ENCODE data around the gene PHF3.
"Not testable (repeated sequence)": the region's sequence is repeated elsewhere in the genome, so short reads cannot be mapped to it uniquely, and the experiment has no call there.

Gene PHF3

GRCh38 chr6:63716169-63716568 lies 80.6 kb downstream of the PHF3 start:
- DNase-seq: no peak

GRCh38 chr6:63721181-63721580 lies 85.6 kb downstream of the PHF3 start:
- no peak for DNase-seq

DNA sequence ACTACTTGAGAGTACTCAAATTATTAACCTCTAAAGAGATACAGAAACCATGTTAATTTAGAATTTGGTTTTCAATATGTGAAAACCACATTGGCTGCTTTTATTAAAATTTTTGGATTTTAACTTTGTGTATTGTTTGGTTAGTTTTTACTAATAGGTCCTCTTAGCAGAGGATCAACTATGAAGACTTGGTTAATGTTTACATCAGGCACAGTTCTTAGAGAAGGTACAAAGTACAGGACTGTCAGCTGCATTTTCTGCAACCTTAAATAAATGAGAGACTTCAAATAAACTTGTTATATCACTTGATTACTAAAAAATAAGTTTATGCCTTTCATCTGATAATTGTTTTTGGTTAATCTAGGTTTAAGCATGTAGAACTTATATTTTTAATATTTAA lies 89.1 kb downstream of the PHF3 start:
- DNase-seq: no peak

GRCh38 chr6:63730311-63730710 lies 94.7 kb downstream of the PHF3 start:
- peak; percentile 45 for DNase-seq

DNA sequence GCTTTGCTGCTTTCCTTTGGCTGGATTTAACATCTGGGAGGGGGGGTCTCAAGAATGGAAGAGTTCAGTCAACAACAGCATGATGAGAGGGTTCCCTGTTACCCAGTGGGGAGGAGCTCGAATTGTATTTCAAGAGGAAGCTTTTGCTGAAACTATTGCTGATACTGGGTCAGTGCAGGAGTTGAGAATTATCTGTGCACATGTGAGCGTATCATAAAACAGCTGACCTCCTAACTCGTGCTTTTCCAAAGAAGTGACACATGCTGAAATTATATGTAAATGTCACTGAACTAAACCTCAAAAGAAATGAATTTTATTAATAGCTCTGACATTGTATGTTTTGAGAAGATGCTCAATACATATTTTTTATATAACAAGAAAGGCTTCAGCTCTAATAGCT lies 96.3 kb downstream of the PHF3 start:
- peak; percentile 10 for DNase-seq

DNA sequence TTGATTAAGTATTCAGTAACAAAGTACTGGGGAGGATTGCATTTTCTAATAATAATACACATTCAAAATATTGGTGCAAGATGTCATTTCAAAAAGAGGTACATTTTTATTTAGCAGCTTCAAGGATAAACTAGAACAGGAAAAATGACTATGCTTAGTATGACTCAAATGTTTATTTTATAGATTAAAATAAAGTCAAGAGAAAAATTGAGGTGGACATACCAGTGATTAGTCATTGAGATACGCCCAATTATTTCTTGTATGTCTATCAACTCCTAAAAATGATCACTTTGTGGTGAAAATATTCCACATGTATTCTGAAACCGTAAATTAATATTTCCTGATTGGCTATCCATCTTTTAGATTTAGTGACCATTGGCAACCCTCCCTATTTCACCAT lies 96.7 kb downstream of the PHF3 start:
- DNase-seq: peak; percentile 33

- no peak for DNase-seq
These were observed 99.3 kb downstream of the PHF3 start for GRCh38 chr6:63734923-63735322.

GRCh38 chr6:63738190-63738589 lies 102.6 kb downstream of the PHF3 start:
- DNase-seq: not testable (repeated sequence)

DNA sequence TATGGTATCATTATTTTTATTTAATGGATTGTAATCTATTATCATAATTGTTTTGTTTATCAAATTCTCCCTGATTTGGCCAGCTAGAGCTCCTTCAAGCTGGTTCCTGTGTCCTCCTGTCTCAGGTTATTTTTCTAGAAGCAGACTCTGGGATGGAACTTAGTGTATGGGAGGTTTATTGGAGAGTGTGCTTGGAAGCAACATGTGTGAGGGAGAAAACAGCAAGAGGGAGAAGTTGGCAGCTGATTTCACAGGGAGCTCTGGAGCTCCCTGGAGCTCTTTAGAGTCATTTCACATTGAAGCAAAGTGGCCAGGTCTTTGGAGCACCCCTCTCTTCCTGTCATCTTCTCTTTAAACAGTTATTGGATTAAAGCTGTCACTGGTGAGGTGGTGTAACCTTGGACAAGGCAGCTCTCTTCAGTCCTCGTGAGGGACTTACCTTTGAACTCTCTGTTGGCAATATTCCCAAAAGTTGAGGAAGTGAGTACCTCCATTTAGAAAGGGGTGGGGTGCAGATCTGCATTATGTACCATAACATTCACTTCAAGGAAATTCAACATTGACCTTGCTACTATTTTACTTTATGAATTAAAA lies 103.6 kb downstream of the PHF3 start:
- DNase-seq: no peak

DNA sequence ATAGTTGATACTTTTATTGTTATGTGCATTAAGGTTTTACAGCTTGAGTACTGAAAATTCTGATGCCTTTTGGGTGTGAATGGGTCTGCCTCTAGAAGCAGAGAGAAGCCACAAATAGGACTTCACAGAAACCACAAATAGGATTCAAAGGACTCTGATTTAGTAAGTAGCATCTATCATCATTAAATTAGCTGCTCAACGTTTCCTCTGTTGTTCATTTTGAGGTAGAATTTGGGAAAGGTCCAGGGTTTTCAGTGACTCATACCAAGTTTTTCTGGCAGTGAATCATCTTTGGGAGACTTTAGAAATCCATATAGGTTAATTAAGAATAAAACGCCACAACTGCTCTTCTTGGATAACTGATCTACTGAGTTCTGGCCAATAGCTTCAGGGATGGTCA lies 105.1 kb downstream of the PHF3 start:
- DNase-seq: peak; percentile 90

- no peak for DNase-seq
These were observed 106.5 kb downstream of the PHF3 start for GRCh38 chr6:63742060-63742459.

- DNase-seq: no peak
These were observed 108.1 kb downstream of the PHF3 start for GRCh38 chr6:63743691-63744090.

- DNase-seq: no peak
These were observed 109.2 kb downstream of the PHF3 start for GRCh38 chr6:63744810-63745209.

GRCh38 chr6:63745784-63746183 lies 110.2 kb downstream of the PHF3 start:
- no peak for DNase-seq

GRCh38 chr6:63750400-63750799 lies 114.8 kb downstream of the PHF3 start:
- no peak for DNase-seq

- DNase-seq: not testable (repeated sequence)
These were observed 121.7 kb downstream of the PHF3 start for GRCh38 chr6:63757275-63757674.

- DNase-seq: no peak
These were observed 122.2 kb downstream of the PHF3 start for GRCh38 chr6:63757826-63758225.

DNA sequence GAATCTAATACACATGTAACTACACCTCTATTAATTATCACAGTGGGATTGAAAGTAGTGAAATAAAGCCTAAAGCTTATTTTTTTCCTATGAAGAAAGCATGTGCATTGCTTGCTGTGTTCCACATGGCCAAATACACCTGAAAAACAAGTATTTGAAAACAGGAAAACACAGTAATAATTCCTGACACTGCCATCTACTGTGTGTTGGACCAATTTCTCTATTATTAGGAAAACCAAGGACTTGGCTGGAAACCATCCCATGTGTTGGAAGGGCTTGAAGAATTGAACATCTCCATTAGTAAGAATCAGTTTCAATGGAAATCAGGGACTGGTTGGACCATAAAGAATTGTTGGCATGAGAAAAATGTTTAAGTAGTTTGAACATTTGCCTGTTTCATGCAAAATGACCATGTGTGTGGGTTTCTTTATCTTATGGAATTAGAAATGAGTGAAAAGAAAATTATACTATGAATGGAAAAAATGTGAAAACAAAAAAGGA lies 124.1 kb downstream of the PHF3 start:
- DNase-seq: peak; percentile 32

- no peak for DNase-seq
These were observed 124.6 kb downstream of the PHF3 start for GRCh38 chr6:63760199-63760598.

DNA sequence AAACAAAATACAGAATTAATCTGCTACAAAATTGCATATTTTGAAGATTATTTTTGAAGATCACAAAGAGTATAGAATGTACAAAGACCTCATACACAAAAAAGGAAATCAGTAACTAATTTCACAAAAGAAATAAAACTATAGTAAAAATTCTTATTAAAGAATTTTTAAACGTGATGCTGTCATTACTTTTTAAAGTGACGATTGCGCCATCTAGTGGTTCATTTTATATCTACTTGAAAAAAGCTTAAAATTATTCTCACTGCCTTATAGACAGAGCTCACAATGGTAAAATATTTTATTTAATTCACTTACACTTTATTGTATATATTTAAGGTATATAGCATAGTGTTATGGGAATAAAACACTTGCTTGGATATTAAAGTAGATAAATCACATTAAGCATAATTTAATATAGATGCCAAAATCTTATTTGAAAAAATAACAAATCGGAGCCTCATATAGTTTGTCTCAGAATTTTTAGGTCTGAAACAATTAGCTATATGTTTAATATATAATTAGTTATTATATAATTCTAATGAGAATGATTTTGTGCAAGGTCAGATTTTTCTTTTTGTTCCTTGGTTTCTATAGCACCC lies 128.8 kb downstream of the PHF3 start:
- peak; percentile 43 for DNase-seq
